ENCODE results near the gene CABLES2.

Gene CABLES2

DNA sequence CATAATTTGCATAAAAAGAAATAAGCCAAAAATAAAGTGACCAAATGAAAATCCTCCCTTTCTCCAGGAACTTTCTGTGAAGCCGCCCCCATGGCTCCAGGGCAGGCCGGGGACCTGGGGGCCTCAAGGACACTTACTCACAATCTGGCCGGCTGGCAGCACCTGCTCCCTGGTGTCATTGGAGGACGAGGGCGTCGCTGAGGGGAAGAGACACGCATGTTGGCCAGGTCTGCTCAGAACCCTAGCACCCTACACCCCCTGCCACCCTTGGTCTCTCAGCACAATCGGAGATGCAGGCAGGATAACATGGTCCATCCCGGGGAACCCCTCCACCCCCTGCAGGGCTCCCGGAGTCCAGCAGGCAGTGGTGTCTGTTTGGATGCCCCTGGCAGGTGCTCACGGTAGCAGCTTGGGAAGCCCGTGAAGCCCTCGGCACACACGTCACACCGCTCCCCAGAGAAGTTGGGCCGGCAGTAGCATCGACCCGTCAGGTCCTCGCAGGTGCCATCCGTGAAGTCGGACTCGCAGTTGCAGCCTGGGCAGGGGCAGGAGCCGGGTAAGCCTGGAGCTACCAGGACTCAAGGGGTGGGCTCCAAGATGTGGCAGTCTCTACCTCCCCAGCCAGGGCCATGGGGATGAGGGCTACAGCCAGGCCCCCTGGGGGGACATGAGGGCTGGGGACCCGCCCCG lies 61.3 kb downstream of the CABLES2 start:
- no peak for DNase-seq

- no peak for DNase-seq
Measured at GRCh38 chr20:62344782-62345181, 62.3 kb downstream of the CABLES2 start.

- no peak for DNase-seq
Measured at GRCh38 chr20:62344092-62344491, 63.0 kb downstream of the CABLES2 start.

DNA sequence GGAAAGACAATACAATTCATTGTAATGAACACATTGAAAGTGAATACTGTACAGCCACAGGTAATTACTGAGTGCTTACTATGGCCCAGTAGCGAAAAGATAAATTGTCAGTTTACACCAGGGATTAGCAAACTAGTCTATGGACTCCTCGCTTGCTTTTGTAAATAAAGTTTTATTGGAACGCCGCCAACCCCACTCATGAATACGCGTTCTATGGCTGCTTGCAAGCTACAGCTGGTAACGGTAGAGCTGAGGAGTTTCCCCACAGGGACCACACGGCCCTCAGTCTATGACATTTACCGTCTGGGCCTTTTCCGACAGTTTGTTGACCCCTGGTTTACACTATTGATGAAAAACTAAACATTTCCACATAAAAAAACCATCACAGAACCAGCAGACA lies 64.2 kb downstream of the CABLES2 start:
- DNase-seq = no peak

DNA sequence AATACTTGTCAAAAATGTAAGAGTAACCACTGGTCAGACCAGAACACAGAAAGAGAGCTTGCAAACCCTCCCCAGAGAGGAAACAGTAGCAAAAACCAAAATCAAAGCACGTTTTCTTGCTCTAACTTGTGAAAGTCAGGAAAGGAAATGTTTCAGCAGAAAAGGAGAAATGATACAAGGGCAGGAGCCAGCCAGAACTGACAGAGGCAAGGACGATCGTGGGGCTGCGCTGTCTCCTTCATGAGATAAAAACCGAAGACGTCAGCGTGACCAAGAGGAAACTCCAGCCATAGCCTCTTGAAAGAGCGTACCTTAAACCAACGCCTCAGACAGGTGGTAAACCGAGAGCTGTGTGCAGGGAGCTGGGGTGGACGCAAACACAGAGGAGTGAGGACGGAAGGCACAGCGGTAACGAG lies 67.4 kb downstream of the CABLES2 start:
- no peak for DNase-seq
